OCI-LY3 (cell line): Measurements from ENCODE around the gene TNRC6C.

Experiments
- H2AFZ ChIP-seq: fragments of 200-600, 300-600 bp; shearing (Covaris generic); 2 replicates; pipeline ENCODE4 v1.6.0; 2014; ENCODE audit warnings: antibody characterized with exemption, low read depth, low read length
- H3K27ac ChIP-seq: fragments of 200-600, 300-600 bp; sonication (generic); 2 replicates; pipeline ENCODE4 v1.5.1; 2014; ENCODE audit warnings: mild to moderate bottlenecking, low read length, moderate library complexity, mixed read lengths
- H3K27me3 ChIP-seq: fragments of 200-600, 300-600 bp; sonication (generic); 2 replicates; pipeline ENCODE4 v1.6.1; 2014; ENCODE audit warnings: low read depth, low read length, mixed read lengths
- H3K36me3 ChIP-seq: fragments of 200-600, 300-600 bp; sonication (generic); replicated peaks from 2 replicates; pipeline ENCODE3; 2014; ENCODE audit warnings: low read depth, low read length, mixed read lengths
- H3K4me1 ChIP-seq: fragments of 300-600, 200-600 bp; sonication (generic); 2 replicates; pipeline ENCODE4 v1.6.1; 2014; ENCODE audit warnings: low read length, mixed read lengths
- H3K4me2 ChIP-seq: fragments of 200-600, 300-600 bp; sonication (generic); 2 replicates; pipeline ENCODE4 v1.6.1; 2014; ENCODE audit warnings: low read length, mixed read lengths
- H3K4me3 ChIP-seq: fragments of 300-600, 200-600 bp; sonication (generic); 2 replicates; pipeline ENCODE4 v1.5.1; 2014; ENCODE audit warnings: antibody characterized with exemption, mild to moderate bottlenecking, low read length, moderate library complexity
- H3K79me2 ChIP-seq: fragments of 300-600, 200-600 bp; shearing (Covaris generic); 2 replicates; pipeline ENCODE4 v1.6.1; 2014; ENCODE audit warnings: mild to moderate bottlenecking, low read length, mixed read lengths
- H3K9ac ChIP-seq: fragments of 300-600, 200-600 bp; shearing (Covaris generic); 2 replicates; pipeline ENCODE4 v1.6.0; 2014; ENCODE audit warnings: mild to moderate bottlenecking, low read length, moderate library complexity
- H3K9me3 ChIP-seq: fragments of 200-600, 300-600 bp; shearing (Covaris generic); 2 replicates; pipeline ENCODE4 v1.6.1; 2014; ENCODE audit warnings: low read length, mixed read lengths; ENCODE audit not compliant: insufficient read depth
- H4K20me1 ChIP-seq: fragments of 200-600, 300-600 bp; sonication (generic); 2 replicates; pipeline ENCODE4 v1.6.1; 2016; ENCODE audit warnings: low read length, mixed read lengths; ENCODE audit not compliant: insufficient read depth
- CTCF ChIP-seq: fragments of 200-600, 300-600 bp; sonication (generic); IDR thresholded peaks from 2 replicates; pipeline ENCODE4 v1.5.1; 2014; ENCODE audit warnings: antibody characterized with exemption, low read length, low read depth
- EZH2phosphoT487 ChIP-seq: fragments of 200-600 bp; shearing (Covaris generic); IDR thresholded peaks from 2 replicates; pipeline ENCODE4 v1.6.1; 2018; ENCODE audit warnings: antibody characterized with exemption, mixed run types, low read depth

The TNRC6C gene

GRCh38 chr17:78072961-78073360, 114.5 kb downstream of the TNRC6C start:
- no peaks in the 10 kb centered on the region for H3K9me3 ChIP-seq
- no peaks in the 10 kb centered on the region for H3K36me3 ChIP-seq
- no peak overlapping the region for H3K4me2 ChIP-seq
- H2AFZ ChIP-seq, result no peak overlapping the region
- H3K27ac ChIP-seq, result no peak overlapping the region
- H3K79me2 ChIP-seq, result no peaks in the 10 kb centered on the region
- H4K20me1 ChIP-seq, result no peaks in the 10 kb centered on the region
- TF ChIP-seq CTCF, result no peak
- no peak for TF ChIP-seq EZH2phosphoT487
- H3K9ac ChIP-seq, result no peak overlapping the region
- no peak overlapping the region for H3K4me3 ChIP-seq
- H3K4me1 ChIP-seq, result peaks cover 8% of the 10 kb centered on the region
- peaks cover 23% of the 10 kb centered on the region; the same call in 1 of the 2 replicates for H3K27me3 ChIP-seq

- Histone ChIP-seq H3K27me3 (peaks cover 20% of the 10 kb centered on the region), H3K27ac (no peak overlapping the region), H3K36me3 (no peaks in the 10 kb centered on the region), H3K4me3 (no peak overlapping the region), H2AFZ (no peak overlapping the region), H3K4me2 (no peak overlapping the region), H3K4me1 (peaks cover 3% of the 10 kb centered on the region; the same call in 1 of the 2 replicates), H3K79me2 (no peaks in the 10 kb centered on the region), H3K9me3 (no peaks in the 10 kb centered on the region), H3K9ac (no peak overlapping the region), H4K20me1 (no peaks in the 10 kb centered on the region)
- no peak for TF ChIP-seq CTCF
Measured at GRCh38 chr17:78075011-78075410, 116.5 kb downstream of the TNRC6C start.

- Histone ChIP-seq H3K9me3 (no peaks in the 10 kb centered on the region), H3K79me2 (no peaks in the 10 kb centered on the region), H3K4me2 (no peak overlapping the region), H3K4me3 (no peak overlapping the region), H3K36me3 (no peaks in the 10 kb centered on the region), H4K20me1 (no peaks in the 10 kb centered on the region), H2AFZ (no peak overlapping the region), H3K4me1 (no peaks in the 10 kb centered on the region), H3K9ac (no peak overlapping the region), H3K27me3 (peaks cover 16% of the 10 kb centered on the region), H3K27ac (no peak overlapping the region)
- TF ChIP-seq CTCF, result no peak
- no peak for TF ChIP-seq EZH2phosphoT487
Measured at GRCh38 chr17:78075545-78075944, 117.0 kb downstream of the TNRC6C start.

GRCh38 chr17:78079253-78079652, 120.8 kb downstream of the TNRC6C start:
- H3K36me3 ChIP-seq, result no peaks in the 10 kb centered on the region
- no peaks in the 10 kb centered on the region for H3K4me1 ChIP-seq
- H3K4me3 ChIP-seq, result no peak overlapping the region
- H3K9ac ChIP-seq, result no peak overlapping the region
- no peaks in the 10 kb centered on the region for H4K20me1 ChIP-seq
- no peak overlapping the region for H3K27ac ChIP-seq
- TF ChIP-seq CTCF (no peak), EZH2phosphoT487 (no peak)
- no peak overlapping the region for H2AFZ ChIP-seq
- peaks cover 22% of the 10 kb centered on the region for H3K27me3 ChIP-seq
- H3K4me2 ChIP-seq, result no peak overlapping the region
- no peaks in the 10 kb centered on the region for H3K9me3 ChIP-seq
- H3K79me2 ChIP-seq, result no peaks in the 10 kb centered on the region
